Left renal cortex interstitium (tissue), 4 donors: ENCODE results near the gene IL17B. TPM values are rescaled to one million over a fixed set of nuclear protein-coding genes. Genes with fewer than 3 reads are reported as not detected.
"Not testable (repeated sequence)": the region's sequence is repeated elsewhere in the genome, so short reads cannot be mapped to it uniquely, and the experiment has no call there.

ENCODE experiments used
- DNase-seq, 4 donors: peaks; one replicate each; pipeline ENCODE4 v3.0.0-alpha.2; 2013; ENCODE audit warnings: low read depth in 4 of 4, low spot score in 2 of 4, missing footprints in 1 of 4
- polyA plus RNA-seq, 4 donors: library from polyadenylated mRNA; unstranded; fragments of 120-200 nt; gene quantifications; one replicate each; pipeline ENCODE4 v1.2.1, GENCODE V29; 2013; ENCODE audit not compliant: insufficient read length in 4 of 4

IL17B gene
- polyA plus RNA-seq, 4 donors, result 1.1 to 2.2 (median 1.6) TPM

DNA sequence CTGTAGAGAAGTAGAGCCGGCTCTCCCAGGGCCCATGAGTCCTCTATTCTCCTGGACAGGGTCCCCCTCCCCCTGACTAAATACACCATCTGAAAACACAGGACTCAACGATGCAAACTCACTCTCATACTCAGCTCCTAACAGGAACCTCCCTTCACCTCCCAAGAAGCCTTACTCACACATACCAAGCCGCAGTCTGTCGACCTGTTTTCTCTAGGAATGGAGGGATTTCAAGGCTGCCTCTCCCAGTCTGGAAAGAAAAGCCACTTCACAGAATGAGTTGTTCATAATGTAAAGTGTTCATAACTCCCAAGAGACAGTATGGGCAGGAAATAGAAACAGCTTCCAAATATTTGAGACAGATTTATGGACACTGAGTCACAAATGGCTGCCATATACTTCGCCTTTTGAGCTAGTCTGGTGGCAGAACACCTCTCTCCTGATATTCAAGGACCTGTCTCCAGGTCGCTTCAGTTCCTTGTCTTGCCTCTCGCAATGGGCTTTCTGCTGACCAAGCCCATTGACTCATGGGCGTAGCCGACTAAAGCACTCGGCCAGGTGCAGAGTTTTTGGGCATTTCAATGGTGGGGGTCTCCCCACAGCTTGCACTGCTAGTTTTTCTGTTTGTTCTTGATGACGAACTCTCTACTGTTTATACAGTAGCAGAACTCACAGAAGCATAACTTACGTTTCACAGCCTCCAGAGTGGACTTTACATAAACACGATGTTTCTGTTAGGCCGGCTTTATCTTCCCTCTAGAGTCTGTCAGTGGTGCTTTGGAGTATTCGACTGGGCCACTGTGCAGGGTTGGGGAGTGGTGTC is 25.0 kb upstream of the IL17B start:
- no peak for DNase-seq

DNA sequence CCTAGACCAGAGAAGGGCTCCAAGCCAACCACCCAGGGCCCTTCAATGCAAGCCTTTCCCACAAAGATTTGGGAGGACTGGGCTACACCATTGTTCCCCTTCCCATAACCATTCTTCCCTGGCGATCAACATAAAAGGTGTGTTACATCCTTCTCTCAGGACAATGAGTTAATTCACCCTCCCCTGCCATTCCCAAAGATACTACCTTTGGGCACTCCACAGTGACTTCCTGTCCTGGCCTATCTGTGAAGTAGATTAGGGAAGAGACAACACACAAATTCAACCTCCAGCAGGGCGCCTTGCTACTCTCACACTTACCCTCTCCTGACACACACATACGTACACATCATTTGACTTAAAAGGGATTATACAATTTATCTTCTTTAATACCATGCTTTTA is 23.2 kb upstream of the IL17B start:
- DNase-seq, result no peak

DNA sequence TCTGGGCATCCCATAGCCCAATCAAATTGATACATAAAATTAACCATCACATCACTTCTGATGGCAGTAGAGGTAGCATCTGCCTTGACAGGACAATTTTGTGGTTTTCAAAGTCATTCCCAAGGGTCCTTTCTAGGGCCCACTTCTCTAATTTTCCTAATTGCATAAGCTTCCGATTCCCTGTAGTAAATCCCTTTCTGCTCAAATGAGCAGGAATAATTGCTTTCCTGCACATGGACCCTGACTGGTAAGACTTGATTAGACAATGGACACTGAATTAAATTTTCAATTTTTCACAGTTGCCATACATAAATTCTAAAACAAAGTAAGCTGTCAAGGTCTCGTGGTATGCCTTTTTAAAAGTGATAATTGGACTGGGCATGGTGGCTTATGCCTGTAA is 22.0 kb upstream of the IL17B start:
- no peak for DNase-seq

DNA sequence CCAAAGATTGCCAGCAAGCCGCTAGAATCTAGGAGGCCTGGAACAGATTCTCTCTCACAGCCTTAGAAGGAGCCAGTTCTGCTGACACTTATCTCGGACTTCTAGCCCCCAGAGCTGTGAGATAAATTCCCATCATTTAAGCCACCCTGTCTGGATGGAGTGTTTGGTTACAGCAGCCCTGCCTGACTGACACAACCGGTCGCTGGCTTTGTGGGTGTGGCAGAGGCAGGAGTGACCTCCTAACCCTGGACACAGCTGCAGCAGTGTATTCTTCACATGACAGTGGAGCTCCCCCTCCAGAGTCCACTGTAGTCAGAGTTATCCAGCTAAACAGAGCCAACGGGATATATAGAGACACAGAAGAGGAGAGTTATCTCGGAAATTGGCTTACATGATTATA is 21.2 kb upstream of the IL17B start:
- no peak for DNase-seq

DNA sequence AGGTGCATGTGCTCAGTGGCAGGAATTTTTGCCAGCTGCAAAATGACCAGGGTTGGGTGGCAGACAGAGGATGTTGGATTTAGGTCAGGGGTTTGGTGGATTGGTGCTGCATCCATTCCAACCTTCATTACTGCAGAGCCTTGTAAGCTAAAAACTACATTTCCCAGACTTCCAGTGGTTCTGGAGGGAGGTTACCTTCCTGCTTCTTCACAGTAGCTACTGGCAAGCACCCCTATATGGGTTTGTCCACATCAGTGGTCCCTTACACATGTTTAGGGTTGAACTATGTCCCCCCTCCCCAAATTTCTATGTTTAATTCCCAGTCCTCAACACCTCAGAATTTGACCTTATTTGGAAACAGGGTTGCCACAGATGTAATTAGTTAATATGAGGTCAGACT is 20.7 kb upstream of the IL17B start:
- no peak for DNase-seq

DNA sequence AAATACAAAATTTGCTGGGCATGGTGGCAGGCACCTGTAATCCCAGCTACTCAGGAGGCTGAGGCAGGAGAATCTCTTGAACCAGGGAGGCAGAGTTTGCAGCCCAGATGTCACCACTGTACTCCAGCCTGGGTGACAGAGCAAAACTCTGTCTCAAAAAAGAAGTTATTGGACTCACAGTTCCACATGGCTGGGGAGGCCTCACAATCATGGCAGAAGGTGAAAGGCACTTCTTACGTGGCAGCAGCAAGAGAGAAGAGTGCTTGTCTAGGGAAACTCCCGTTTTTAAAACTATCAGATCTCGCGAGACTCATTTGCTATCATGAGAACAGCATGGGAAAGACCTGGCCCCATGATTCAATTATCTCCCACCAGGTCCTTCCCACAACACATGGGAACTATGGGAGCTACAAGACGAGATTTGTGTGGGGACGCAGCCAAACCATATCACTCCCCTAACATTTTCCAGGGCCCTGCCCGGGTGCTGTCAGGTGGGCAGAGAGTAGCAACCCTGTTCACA is 19.7 kb upstream of the IL17B start:
- DNase-seq, result not testable (repeated sequence)

DNA sequence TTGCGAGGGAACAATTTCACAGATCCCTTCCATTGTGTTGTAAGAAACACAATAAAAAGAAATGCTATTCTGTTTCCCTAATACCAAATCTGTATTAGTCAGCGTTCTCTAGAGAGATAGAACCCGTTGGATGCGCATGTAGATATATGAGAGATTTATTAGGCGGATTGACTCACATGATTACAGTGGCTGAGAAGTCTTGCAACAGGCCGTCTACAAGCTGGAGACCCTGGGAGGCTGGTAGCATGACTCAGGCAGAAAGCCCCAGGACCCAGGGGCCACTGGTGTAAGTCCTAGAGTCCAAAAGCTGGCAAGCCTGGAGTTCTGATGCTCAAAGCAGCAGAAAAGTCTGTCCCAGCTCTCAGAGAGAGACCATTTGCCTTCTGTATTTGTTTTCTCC is 18.4 kb upstream of the IL17B start:
- DNase-seq, result no peak

DNA sequence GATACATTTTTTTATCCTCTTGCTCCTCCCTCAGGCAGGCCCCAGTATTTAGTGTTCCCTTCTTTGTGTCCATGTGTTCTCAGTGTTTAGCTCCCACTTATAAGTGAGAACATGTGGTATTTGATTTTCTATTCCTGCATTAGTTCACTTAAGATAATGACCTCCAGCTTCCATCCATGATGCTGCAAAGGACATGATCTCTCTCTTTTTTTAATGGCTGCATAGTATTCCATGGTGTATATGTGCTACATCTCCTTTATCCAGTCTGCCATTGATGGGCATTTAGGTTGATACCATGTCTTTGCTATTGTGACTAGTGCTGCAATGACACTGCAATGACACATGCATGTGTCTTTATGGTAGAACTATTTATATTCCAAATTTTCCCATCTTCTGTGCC is 15.9 kb upstream of the IL17B start:
- DNase-seq, result not testable (repeated sequence)

DNA sequence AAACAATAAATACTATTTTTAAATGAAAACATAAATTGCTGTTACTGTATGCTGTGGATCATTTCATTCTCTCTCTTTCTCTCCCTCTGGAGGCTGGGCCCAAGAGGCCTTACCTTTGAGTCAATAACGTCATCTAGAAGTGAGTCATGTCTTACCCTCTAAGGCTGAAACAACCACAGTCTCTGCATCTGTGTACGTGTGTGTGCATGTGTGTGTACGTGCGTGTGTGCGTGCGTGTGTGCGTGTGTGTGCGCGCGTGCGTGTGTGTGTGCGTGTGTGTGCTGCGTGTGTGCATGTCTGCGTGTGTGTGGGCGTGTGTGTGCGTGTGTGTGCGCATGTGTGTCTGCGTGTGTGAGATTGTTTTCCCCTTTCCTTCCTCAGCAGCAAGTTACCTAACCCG is 13.6 kb upstream of the IL17B start:
- no peak for DNase-seq

DNA sequence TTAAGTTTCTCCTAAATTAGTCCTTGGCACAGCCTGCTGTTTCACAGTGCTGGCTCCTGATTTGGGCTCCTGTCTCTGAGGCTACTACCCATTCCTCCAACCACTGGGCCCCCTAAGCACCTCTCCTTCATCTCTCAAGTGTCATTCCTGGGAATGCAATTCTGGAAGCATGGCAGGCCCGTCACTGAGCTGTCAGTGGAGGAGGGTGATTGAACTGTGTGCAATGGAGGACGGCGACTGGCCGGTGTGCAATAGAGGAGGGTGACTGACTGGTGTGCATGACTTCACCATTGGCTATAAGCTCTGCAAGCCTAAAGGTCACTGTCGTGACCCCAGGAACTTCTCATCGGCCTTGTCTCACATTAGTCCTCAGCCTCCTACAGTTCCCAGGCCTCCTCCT is 12.4 kb upstream of the IL17B start:
- no peak for DNase-seq

DNA sequence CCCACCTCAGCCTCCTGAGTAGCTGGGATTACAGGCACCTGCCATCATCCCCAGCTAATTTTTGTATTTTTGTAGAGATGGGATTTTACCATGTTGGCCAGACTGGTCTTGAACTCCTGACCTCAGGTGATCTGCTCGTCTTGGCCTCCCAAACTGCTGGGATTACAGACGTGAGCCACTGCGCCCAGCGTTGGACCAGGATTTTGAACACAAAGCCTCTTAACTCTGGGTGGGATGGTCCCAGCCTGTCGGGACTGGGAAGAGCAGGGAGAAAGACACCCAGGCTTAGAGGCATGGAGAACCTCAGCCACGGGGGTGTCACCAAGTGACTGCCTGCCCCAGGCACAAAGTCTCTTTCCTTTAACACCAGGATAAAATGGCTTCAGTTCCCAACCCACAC is 12.0 kb upstream of the IL17B start:
- not testable (repeated sequence) for DNase-seq

DNA sequence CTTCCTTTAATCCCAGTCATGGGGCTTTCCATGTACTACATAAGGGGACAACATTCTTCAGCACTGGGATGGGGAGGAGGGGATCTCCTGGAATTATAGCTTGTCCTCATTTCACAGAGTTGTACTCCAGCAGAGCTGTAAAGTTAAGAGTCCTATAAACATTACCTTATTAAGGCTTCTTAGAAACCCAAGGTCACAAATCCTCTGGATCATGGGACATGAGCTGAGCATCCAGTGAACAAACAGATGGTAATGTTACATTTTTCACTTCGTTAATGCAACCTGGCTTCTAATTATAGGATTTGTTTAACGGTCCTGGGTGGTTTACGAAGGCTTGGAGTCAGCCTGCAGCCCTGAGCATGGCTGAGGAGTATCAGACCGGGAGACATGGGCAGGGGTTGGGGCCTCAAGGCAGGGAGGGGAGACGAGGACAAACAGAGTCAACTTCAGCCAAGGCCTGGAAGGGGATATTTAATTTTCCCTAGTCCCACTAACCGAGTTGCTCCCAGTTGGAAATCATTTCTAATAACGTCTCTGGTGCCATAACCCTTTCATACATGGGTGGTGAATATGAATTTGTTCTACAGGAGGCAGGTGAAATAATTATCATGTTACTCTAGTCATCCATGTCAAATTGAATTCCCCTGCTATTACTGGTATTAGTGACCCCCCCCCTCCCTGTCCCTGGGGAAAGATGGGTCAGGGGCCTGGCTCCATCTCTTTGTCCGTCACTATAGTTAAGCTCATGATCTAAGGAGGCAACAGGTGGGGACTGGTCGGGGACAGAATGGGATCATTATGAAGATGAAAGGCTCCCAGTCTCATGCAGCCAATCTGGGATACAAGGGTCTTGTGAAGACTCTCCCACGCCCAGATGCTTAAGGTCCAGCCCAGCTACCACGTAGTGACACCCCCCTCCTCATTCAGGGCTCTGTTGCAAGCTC is 10.7 kb upstream of the IL17B start:
- DNase-seq, result no peak

DNA sequence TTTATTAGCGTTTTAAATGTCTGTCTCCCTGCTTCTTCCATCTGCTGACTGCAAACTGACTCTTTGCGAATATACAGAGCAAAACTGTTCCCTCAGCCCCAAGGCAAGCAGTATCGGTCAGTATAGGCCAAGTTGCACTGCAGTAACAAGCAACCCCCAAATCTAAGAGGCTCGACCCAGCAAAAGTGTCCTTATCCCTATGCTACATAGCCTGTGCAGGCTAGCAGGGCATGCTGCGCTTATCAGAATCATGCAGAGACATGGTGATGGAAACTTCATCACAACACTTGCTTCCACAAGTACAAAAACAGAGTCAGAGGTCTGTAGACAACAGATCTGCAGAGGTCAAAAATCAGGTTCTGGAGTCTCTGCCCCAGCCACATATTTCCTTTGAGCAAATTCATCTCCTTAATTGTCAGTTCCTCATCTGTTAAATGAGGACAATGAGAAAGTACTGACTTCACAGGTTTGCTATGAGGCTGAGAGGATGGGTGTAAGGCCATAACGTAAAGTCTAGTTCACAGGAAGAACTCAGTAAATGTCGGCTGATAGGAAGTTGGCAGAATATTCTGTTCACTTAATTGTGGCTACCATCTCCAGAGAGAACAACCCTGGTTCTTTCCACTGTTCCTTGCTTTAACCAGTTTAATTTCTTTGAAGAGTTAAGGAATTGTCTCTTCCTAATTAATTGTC is 9.6 kb upstream of the IL17B start:
- no peak for DNase-seq

DNA sequence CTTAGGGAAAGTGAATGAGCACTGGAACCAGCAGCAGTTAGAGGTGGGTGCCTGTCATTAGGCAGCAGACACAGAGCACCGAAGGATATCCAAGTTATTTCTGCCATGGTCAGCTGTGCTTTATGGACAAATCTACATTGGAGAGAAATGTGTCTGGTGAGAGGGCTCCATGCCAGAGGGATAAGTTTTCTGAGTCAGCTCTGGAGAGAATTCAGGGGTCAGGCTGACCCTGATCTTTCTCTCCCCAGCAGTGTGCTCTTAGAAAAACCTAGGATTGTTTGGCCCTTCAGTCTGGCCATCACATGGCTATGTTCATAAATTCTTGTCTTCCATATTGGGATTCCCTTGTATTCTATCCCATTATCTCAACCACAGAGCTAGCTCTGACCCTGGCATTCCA is 8.9 kb upstream of the IL17B start:
- no peak for DNase-seq

DNA sequence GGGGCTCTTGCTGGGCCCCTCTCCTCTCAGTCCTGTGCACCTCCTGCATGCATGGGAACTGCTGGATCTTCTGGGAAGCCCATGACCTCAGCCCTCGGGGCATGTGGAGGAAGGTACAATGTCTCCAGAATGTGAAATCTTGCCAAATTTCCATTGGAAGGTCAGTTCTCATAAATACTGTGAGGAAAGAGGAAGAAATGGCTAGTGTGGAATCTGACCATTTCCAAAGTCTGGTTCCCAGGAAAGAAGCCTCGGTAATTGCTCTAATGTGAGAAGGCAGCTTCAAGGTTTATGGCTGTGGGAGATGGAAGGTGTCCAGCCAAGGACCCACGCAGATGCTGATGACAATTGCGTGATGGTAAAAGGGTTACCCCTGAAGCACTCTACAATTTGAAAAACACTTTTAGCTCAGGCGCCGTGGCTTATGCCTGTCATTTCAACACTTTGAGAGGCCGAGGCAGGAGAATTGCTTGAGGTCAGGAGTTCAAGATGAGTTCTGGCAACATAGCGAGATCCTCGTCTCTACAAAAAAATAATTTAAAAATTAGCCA is 8.1 kb upstream of the IL17B start:
- DNase-seq, result no peak

DNA sequence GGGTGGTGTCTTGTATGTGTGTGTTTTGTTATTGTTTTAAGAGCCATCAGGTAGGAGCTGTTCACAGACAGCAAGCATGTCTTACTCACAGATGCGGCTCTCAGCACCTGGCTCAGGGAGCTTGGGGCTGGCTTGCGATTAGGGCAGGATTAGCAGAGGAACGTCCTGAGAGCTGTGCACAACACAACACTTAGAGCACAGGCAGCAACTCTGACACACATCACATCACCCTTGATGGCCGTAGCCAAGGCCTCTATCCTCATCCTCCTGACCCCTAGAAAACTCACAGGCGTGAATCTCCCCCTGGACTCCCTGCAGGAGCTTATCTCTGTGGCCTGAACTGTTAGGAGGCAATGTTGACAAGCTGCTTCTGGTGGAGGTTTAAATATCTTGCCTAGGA is 7.1 kb upstream of the IL17B start:
- DNase-seq, result no peak

DNA sequence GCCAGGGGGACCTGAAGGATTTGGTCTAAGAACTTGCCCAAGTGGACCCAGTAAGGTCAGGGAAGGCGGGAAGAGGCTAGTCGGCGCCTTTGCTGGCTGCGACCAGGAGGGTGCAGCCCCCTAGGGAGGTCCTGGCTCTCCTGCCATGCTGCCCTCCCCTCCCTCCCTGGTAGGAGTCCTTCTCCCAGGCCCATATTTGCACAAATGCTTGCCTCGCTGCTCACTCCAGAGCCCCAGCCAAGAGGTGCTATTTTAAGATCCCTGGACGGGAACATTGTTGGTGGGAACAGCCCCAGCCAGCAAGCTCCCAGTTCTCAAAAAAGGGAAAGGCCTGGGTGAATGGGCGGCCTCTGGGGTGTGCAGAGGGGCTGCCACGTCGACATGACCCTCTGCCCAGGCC is 4.3 kb upstream of the IL17B start:
- no peak for DNase-seq

DNA sequence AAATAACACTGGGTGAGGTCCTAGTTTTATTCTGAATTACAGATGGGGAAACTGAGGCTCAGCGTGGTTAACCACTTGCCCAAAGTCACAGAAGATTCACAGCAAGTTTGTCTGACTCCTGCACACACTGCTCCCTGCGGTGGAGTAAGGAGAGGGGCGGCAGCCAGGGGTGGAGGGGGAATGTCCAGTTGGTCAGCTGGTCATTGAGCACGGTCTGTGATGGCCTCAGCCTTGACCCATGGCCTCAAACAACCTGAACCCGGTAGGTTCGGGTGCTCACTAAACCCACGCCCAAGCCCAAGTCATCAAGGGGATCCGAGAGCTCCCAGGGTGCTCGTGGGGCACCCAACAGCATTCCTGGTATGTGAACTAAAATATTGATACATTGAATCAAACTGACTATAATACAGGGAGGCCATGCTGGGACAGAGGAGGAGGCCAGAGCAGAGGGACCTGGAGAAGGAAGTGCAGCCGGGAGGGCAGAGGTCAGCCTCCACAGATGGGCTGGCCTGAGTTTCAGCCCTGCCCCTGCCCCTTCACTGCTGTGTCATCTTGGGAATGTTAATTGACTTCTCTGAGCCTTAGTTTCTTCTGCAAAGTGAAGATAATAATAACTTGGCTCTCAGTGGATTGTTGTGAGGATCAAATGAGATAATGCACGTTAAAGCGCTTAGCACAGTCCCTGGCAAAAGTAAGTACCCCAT is 3.6 kb upstream of the IL17B start:
- no peak for DNase-seq

DNA sequence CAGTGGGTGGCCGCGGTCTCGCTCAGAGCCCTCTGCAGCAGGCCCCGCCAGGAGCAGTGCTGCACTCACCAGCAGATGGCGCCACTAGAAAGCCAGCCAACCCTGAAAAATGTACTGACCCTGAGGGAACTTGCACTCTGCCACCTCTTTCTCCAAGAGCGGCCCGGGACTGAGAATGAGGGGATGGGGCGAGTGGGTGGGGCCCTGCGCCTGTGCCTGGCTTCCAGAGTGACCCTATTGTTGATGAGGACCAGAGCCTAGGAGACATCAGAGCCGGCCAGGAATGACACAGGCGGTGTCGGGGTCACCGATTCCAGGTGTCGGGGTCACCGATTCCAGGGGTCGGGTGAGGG is 2.9 kb upstream of the IL17B start:
- DNase-seq, result peak in 1 of 4 donors; percentile 69
